Subcutaneous abdominal adipose tissue (tissue), 5 donors: Measurements from ENCODE around the gene LRMDA.

Experiments
- H3K27ac ChIP-seq: one replicate; pipeline ENCODE4 v1.7.0; 2013; ENCODE audit warnings: low read depth, mild to moderate bottlenecking, inconsistent platforms, low read length, moderate library complexity
- H3K27me3 ChIP-seq, 5 donors: one replicate each; pipeline ENCODE4 v1.7.0; 2013; ENCODE audit warnings: low read length in 5 of 5, inconsistent platforms in 1 of 5; ENCODE audit not compliant: control insufficient read depth in 5 of 5, insufficient read depth in 4 of 5
- H3K36me3 ChIP-seq, 5 donors: one replicate each; pipeline ENCODE4 v1.7.0; 2013; ENCODE audit warnings: low read length in 5 of 5; ENCODE audit not compliant: control insufficient read depth in 5 of 5, insufficient read depth in 5 of 5
- H3K4me1 ChIP-seq, 5 donors: one replicate each; pipeline ENCODE4 v1.7.0; 2013; ENCODE audit warnings: low read length in 5 of 5, mild to moderate bottlenecking in 3 of 5, moderate library complexity in 1 of 5; ENCODE audit not compliant: control insufficient read depth in 5 of 5, insufficient read depth in 5 of 5
- H3K4me3 ChIP-seq, 5 donors: one replicate each; pipeline ENCODE4 v1.7.0; 2013; ENCODE audit warnings: low read length in 5 of 5, low read depth in 1 of 5
- H3K9ac ChIP-seq, 5 donors: one replicate each; pipeline ENCODE4 v1.7.0; 2013; ENCODE audit warnings: low read length in 5 of 5, mild to moderate bottlenecking in 4 of 5, moderate library complexity in 3 of 5
- H3K9me3 ChIP-seq, 5 donors: one replicate each; pipeline ENCODE4 v1.7.0; 2013; ENCODE audit warnings: low read length in 5 of 5; ENCODE audit not compliant: control insufficient read depth in 5 of 5
- donor health status: healthy.
- donor health status: healthy.
- donor health status: healthy.
- donor health status: healthy.
- donor health status: healthy.

LRMDA gene

GRCh38 chr10:76317078-76317477, 885.7 kb downstream of the LRMDA start:
- Histone ChIP-seq H3K9ac (no peak overlapping the region), H3K4me1 (peaks cover 0 to 6% (median 2%) of the 10 kb centered on the region in 5 donors), H3K36me3 (no peaks in the 10 kb centered on the region), H3K27me3 (no peaks in the 10 kb centered on the region), H3K4me3 (no peak overlapping the region), H3K9me3 (peaks cover 0 to 5% (median 0%) of the 10 kb centered on the region in 5 donors), H3K27ac (no peak overlapping the region)

GRCh38 chr10:76318211-76318610, 886.8 kb downstream of the LRMDA start:
- no peak overlapping the region for H3K27ac ChIP-seq
- peaks cover 0 to 5% (median 0%) of the 10 kb centered on the region in 5 donors for H3K9me3 ChIP-seq
- H3K4me3 ChIP-seq = no peak overlapping the region
- H3K36me3 ChIP-seq = no peaks in the 10 kb centered on the region
- no peaks in the 10 kb centered on the region for H3K27me3 ChIP-seq
- peaks cover 0 to 3% (median 0%) of the 10 kb centered on the region in 5 donors for H3K4me1 ChIP-seq
- no peak overlapping the region for H3K9ac ChIP-seq

GRCh38 chr10:76319661-76320060, 888.2 kb downstream of the LRMDA start:
- Histone ChIP-seq H3K4me1 (peaks cover 0 to 8% (median 3%) of the 10 kb centered on the region in 5 donors), H3K36me3 (no peaks in the 10 kb centered on the region), H3K9me3 (peaks cover 0 to 5% (median 0%) of the 10 kb centered on the region in 5 donors), H3K9ac (no peak overlapping the region), H3K27ac (no peak overlapping the region), H3K4me3 (no peak overlapping the region), H3K27me3 (no peaks in the 10 kb centered on the region)

- Histone ChIP-seq H3K9me3 (no peaks in the 10 kb centered on the region), H3K9ac (no peak overlapping the region), H3K27me3 (no peaks in the 10 kb centered on the region), H3K4me3 (no peak overlapping the region), H3K36me3 (peaks cover 0 to 3% (median 0%) of the 10 kb centered on the region in 5 donors), H3K27ac (no peak overlapping the region), H3K4me1 (peaks cover 0 to 8% (median 3%) of the 10 kb centered on the region in 5 donors)
Measured at GRCh38 chr10:76324283-76324682, 892.9 kb downstream of the LRMDA start.

GRCh38 chr10:76327441-76327840, 896.0 kb downstream of the LRMDA start:
- H3K27ac ChIP-seq = no peak overlapping the region
- no peak overlapping the region for H3K4me3 ChIP-seq
- H3K4me1 ChIP-seq = peaks cover 0 to 8% (median 3%) of the 10 kb centered on the region in 5 donors
- peaks cover 0 to 3% (median 0%) of the 10 kb centered on the region in 5 donors for H3K36me3 ChIP-seq
- H3K9me3 ChIP-seq = no peaks in the 10 kb centered on the region
- no peak overlapping the region for H3K9ac ChIP-seq
- no peaks in the 10 kb centered on the region for H3K27me3 ChIP-seq

GRCh38 chr10:76328348-76328747, 896.9 kb downstream of the LRMDA start:
- no peak overlapping the region for H3K9ac ChIP-seq
- peaks cover 0 to 3% (median 0%) of the 10 kb centered on the region in 5 donors for H3K36me3 ChIP-seq
- H3K27ac ChIP-seq = no peak overlapping the region
- H3K4me1 ChIP-seq = peaks cover 0 to 8% (median 3%) of the 10 kb centered on the region in 5 donors
- no peaks in the 10 kb centered on the region for H3K9me3 ChIP-seq
- no peak overlapping the region for H3K4me3 ChIP-seq
- H3K27me3 ChIP-seq = no peaks in the 10 kb centered on the region

GRCh38 chr10:76329891-76330575, 898.6 kb downstream of the LRMDA start:
- no peaks in the 10 kb centered on the region for H3K9me3 ChIP-seq
- no peak overlapping the region for H3K27ac ChIP-seq
- peaks cover 0 to 3% (median 0%) of the 10 kb centered on the region in 5 donors for H3K36me3 ChIP-seq
- no peak overlapping the region for H3K9ac ChIP-seq
- H3K4me1 ChIP-seq = peaks cover 0 to 4% (median 0%) of the 10 kb centered on the region in 5 donors
- H3K4me3 ChIP-seq = no peak overlapping the region
- H3K27me3 ChIP-seq = no peaks in the 10 kb centered on the region

GRCh38 chr10:76331742-76332141, 900.3 kb downstream of the LRMDA start:
- peaks cover 0 to 15% (median 9%) of the 10 kb centered on the region in 5 donors for H3K4me1 ChIP-seq
- H3K27ac ChIP-seq = no peak overlapping the region
- H3K4me3 ChIP-seq = no peak overlapping the region
- H3K36me3 ChIP-seq = peaks cover 0 to 3% (median 0%) of the 10 kb centered on the region in 5 donors
- no peaks in the 10 kb centered on the region for H3K9me3 ChIP-seq
- no peak overlapping the region for H3K9ac ChIP-seq
- no peaks in the 10 kb centered on the region for H3K27me3 ChIP-seq

- Histone ChIP-seq H3K36me3 (no peaks in the 10 kb centered on the region), H3K4me1 (peaks cover 0 to 27% (median 9%) of the 10 kb centered on the region in 5 donors), H3K27ac (no peak overlapping the region), H3K27me3 (no peaks in the 10 kb centered on the region), H3K9me3 (no peaks in the 10 kb centered on the region), H3K4me3 (no peak overlapping the region), H3K9ac (no peak overlapping the region)
Measured at GRCh38 chr10:76333326-76333725, 901.9 kb downstream of the LRMDA start.

- no peak overlapping the region for H3K4me3 ChIP-seq
- H3K9ac ChIP-seq = no peak overlapping the region
- no peaks in the 10 kb centered on the region for H3K9me3 ChIP-seq
- H3K27ac ChIP-seq = no peak overlapping the region
- H3K4me1 ChIP-seq = peaks cover 0 to 27% (median 9%) of the 10 kb centered on the region in 5 donors
- H3K36me3 ChIP-seq = no peaks in the 10 kb centered on the region
- no peaks in the 10 kb centered on the region for H3K27me3 ChIP-seq
Measured at GRCh38 chr10:76333796-76334195, 902.4 kb downstream of the LRMDA start.
